DMS114 treated with DMSO at 0.1 percent for 48 hours (cell line): Measurements from ENCODE around the gene PAPOLB.
"Not testable (repeated sequence)": the region's sequence is repeated elsewhere in the genome, so short reads cannot be mapped to it uniquely, and the experiment has no call there.

Source experiments
- DNase-seq: peaks from one replicate; lab custom pipeline; 2025; ENCODE audit not compliant: unreplicated experiment; lab: John Stamatoyannopoulos, UW

PAPOLB gene

DNA sequence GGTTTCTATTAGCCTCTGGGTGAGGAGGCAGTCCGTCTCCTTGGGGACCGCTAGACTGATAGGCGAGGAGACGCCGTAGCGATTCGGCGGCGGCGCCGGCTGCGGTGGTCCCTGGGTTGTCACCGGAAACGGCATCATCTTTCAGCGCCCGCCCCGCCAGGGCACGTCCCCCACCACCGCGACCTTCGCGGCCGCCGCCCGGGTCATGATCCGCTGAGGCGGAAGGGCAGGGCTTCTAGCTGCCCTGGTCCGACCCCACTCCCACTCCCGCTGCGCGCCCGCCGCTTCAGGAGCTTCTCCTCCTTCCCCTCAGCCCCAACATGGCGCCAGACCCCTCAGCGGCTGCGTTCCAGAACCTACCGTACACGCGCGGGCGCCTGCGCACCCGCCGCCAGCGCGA is at the start of gene PAPOLB:
Gene PAPOLB (minus strand): TSS at position 358 of the 400 bp plus-strand sequence. CDS start 220 bp downstream, at position 138.
- DNase-seq, result no peak

DNA sequence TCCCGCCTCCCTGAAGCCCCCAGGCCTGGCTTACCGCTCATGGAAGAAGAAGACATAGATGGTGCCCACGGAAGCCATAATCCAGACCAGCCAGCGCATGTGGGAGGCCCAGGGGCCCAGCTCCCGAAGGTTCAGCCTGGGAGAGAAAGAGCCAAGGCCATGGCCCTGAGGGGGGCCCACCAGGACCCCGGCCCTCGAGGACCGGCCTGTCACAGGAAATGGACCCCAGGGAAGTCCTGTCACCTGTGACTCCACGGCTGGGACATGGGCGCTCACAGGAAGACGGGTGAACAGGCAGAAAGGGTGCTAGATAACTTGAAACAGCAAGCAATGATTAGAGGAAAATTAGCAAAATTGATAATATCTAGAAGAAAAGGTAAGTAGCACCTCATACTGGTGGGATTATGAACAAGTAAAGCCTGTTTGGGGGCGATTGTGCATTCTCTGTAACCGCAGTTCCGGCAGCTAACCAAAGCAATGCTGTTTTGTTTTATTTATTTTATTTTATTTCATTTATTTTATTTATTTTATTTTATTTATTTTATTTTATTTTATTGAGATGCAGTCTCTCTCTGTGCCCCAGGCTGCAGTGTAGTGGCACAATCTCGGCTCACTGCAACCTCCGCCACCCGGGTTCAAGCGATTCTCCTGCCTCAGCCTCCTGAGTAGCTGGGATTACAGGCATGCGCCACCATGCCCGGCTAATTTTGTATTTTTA is 49.4 kb upstream of the PAPOLB start:
- no peak for DNase-seq

DNA sequence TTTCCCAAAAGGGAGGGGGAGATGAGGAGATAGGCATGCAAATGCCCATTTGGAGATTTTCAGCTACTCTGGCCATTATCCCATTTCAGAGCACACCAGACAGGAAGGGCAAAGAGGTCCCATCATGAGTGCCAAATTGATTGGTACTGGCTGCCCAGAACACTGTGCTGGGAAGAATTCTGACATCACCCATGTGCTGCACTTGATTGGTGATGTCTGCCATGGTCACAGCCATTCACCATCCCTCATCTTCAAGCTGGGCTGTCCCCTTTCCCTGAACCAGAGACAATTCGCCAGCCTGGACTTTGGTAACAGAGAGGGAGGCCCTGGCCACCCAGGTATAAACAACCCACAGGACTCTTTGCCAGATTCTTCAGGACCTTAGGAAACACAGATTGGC is 44.9 kb upstream of the PAPOLB start:
- DNase-seq, result no peak

DNA sequence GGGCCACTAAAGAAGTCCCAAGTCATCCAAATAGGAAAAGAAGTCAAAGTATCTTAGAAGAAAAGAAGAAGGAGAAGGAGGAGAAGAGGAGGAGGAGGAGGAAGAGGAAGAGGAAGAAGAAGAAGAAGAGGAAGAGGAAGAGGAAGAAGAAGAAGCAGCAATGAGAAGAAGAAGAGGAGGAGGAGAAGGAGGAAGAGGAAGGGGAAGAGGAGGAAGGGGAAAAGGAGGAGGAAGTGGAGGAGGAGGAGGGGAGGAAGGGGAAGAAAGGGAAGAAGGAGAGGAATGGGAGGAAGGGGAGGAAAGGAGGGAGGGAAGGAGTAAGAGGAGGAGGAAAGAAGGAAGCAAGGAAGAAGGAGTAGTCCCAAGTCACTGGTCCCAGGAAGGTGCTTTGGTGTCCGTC is 43.3 kb upstream of the PAPOLB start:
- no peak for DNase-seq

DNA sequence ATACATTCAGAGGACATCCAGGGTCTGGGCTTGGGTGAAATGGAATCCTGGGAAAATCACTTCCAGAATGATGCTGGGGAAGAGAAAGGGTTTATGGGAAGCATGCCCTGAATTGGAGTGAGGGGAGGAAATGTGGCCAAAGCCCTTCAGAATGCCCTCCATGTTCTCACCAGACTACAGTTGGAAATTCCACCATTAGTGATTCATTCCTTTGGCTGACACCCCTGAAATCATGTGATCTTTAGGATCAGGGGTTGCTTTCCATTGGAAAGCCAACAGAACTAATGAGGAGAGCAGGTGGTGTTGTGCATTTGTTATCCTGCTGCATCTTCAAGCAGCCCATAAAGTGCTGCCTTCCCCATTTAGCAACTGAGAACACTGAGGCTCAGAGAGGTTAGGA is 42.5 kb upstream of the PAPOLB start:
- DNase-seq, result no peak

DNA sequence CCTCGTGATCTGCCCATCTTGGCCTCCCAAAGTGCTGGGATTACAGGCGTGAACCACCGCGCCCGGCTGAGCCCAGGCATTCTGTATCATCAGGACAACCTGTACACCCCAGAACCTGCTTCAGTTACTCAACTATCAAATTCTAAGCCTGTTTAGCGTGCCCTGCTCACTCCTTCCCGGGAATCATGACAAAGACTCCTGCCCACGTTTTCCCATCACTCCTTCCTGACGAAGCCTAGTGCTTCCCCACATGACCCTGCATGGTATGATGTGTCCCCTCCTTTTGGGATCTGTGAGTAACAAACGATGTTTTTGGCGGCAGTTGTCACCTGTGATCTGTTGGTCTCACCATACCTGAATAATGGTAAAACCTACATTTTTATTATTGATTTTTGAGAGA is 33.9 kb upstream of the PAPOLB start:
- no peak for DNase-seq

DNA sequence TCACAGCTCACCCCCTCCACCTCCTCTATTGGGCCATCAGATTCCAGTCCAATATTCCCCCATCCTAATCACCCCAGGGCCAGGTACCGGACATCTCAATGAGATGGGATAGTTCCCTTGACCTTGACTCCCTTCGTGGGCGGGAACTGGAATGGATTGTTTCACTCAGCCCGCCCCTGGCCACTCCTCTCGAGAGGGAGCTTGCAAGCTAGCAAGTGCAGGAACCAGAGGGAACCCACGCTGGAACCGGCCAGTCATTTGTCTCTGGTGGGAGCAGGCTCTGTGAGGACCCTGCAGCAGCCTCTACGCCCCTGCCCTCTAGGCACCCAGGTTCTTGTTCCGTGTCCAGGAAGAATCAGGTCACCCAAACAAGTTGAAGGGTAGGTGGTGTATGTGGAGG is 32.7 kb upstream of the PAPOLB start:
- no peak for DNase-seq

DNA sequence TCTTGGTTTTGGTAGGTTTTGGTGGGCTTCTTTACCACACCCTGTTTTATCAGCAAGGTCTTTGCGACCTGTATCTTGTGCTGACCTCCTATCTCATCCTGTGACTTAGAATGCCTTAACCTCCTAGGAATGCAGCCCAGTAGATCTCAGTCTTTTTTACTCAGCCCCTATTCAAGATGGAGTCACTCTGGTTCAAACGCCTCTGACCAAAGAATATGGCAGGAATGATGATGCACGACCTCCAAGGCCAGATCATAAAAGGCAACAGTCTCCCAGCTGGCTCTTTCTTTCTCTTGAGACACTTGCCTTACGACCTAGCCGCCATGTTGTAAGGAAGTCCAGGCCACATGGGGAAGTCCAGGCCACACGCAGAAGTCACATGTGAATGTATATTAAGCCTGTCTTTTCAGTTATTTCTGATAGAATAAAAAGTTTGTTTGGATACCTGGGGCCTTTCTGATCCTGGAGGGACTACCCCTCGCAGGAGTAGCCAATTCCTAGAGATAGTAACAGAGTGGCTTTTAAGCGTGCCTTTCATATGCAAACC is 32.2 kb upstream of the PAPOLB start:
- DNase-seq, result no peak

DNA sequence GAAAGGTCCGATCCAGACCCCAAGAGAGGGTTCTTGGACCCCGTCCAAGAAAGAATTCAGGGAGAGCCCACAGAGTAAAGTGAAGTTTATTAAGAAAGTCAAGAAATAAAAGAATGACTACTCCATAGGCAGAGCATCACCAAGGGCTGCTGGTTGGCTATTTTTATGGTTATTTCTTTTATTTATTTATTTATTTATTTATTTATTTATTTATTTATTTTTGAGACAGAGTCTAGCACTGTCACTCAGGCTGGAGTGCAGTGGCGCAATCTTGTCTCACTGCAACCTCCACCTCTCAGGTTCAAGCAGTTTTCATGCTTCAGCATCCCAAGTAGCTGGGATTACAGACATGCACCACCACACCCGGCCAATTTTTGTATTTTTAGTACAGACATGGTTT is 31.4 kb upstream of the PAPOLB start:
- DNase-seq, result not testable (repeated sequence)

DNA sequence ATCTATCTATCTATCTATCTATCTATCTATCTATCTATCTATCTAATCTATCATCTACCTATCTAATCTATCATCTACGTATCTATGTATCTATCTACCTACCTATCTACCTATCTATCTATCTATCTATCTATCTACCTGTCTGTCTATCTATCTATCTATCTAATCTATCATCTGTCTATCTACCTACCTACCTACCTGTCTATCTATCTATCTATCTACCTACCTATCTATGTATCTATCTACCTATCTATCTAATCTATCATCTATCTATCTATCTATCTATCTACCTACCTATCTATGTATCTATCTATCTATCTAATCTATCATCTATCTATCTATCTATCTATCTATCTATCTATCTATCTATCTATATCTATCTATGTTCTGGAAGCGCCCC is 29.7 kb upstream of the PAPOLB start:
- DNase-seq, result not testable (repeated sequence)

DNA sequence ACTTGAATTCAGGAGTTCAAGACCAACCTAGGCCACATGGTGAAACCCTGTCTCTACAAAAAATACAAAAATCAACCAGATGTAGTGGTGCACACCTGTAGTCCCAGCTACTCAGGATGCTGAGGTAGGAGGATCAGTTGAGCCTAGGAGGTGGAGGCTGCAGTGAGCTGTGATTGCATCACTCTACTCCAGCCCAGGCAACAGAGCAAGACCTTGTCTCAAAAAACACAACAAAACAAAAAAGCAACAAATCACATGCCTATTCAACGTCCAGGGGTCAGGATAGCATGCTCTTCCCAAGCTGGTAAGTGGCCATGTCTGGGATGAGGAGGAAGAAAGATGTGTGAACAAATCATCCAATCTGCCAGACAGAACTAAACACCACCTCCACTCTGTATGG is 27.9 kb upstream of the PAPOLB start:
- DNase-seq, result no peak

DNA sequence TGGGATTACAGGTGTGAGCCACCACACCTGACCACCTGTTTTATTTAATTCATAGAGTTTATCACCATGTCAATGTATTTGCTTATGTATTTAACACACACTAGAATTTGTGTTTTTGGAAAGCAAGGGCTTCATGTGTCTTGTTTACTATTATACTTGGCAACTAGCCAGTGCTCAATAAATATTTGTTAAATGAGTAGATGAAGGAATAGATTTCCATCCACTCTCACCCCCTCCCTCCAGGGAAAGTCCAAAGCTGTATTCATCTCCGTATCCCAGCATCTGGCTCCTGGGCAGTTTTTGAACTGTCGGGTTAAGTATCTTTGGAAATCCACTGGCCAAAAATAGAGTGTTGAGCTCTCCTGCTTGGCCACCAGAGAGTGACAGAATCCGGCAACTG is 26.3 kb upstream of the PAPOLB start:
- no peak for DNase-seq

DNA sequence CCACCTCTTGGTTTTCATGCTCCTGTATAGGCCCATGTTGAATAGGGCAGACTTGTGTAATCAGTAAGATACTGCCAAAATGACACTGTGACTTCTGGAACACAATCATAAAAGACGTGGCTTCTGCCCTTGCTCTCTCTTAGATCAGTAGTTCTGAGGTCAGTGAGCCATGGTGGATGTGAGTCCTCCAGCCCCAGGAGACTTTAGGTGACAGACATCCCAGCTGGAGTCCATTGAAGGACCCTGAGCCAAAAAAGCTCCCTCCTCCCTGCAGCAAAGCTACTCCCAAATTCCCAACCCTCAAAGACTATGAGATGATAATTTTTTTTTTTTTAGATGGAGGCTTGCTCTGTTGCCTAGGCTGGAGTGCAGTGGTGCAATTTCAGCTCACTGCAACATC is 24.8 kb upstream of the PAPOLB start:
- DNase-seq, result no peak

DNA sequence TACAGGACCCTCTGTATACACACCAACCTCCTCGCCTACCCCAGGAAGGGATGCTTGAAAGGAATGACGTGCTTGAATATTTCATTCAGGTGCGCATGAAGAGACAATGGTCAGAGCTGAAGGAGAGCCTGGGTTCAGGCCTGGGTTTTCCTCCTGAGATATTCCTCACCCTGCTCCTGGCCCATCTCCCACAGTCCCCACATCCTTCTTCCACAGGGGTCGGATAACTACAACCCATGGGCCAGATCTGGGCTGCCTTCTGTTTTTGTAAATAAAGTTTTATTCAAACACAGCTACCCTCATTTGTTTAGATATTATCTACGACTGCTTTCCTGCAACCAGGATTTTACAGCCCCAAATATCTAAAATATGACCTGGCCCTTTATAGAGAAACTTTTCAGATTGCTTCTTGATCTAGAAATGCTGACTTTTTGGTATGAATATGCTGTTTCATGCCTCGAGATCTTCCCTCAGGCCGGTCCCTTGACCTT is 23.5 kb upstream of the PAPOLB start:
- DNase-seq, result no peak

DNA sequence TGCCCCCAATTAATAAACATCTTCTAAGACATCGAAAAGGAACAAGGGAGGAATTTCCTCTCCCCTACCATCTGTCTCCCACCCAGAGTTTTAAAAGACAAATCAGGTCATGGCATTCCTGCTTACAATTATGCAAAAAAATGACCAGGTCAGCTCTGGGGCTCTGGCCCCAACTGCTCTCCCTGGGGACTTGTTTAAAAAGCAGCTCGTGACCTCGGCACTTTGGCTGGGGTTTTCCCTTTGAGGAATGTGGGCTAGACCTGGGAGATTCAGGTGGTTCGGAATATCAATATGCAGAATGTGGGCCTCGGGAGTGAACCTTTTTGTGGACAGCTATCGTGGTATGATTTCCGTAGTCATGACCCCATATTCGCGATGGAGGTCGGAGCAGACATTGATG is 22.3 kb upstream of the PAPOLB start:
- DNase-seq, result no peak

DNA sequence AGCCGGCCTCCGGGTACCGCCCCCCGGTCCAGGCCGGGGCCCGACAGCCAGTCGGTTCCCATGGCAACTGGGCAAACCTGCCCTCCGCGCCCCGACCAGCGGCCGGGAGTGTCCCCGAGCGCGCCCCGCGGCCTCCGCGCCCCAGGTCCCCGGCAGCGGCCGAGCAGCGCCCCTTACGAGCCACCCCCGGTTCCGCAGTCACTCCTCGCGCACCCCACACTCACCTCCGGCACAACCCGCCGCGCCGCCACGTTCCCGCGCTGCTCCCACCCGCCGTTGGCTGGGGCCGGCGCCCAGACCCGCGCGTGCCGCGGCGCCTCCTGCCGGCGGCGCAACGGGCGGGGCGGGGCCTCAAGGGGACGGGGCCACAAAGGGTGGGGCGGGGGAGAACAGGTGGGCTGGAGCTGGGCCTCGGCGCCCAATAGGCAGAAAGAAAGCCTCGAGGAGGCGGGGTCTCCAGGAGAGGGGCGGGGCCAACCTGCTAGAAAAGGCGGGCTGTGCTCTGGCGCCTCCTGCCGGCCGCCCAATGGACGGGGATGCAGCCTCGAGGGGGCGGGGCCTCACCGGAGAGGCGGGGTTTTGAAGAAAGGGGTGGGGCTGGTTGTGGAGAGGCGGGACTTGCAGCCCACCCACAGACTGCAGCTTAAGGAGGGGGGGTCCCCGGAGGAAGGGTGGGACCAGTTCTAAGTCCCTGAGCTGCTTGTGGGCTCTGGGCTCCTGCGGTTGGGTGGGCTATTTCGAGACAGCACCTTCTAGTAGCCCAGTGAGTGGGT is 21.7 kb upstream of the PAPOLB start, which contains the start of gene RADIL:
Gene RADIL (minus strand): TSS at position 345 of the 773 bp plus-strand sequence. CDS start 5,577 bp downstream, outside the sequence.
- peak; percentile 80 for DNase-seq

DNA sequence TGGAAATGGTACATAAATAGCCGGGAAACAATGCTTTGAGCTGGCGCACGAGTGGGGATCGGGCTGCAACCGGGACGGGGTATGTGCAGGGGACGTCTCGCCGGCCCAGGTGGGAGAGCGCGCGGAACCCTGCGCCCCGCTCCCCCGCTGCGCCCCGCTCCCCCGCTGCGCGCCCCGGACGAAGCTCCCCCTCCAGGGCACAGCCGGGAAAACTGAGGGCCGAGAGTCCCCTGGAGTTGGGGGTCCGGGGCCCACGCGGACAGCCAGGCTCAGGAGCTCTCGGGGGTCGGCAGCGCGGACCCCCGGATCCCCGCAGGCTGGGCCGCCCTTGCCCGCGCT is 21.2 kb upstream of the PAPOLB start:
- DNase-seq, result no peak

DNA sequence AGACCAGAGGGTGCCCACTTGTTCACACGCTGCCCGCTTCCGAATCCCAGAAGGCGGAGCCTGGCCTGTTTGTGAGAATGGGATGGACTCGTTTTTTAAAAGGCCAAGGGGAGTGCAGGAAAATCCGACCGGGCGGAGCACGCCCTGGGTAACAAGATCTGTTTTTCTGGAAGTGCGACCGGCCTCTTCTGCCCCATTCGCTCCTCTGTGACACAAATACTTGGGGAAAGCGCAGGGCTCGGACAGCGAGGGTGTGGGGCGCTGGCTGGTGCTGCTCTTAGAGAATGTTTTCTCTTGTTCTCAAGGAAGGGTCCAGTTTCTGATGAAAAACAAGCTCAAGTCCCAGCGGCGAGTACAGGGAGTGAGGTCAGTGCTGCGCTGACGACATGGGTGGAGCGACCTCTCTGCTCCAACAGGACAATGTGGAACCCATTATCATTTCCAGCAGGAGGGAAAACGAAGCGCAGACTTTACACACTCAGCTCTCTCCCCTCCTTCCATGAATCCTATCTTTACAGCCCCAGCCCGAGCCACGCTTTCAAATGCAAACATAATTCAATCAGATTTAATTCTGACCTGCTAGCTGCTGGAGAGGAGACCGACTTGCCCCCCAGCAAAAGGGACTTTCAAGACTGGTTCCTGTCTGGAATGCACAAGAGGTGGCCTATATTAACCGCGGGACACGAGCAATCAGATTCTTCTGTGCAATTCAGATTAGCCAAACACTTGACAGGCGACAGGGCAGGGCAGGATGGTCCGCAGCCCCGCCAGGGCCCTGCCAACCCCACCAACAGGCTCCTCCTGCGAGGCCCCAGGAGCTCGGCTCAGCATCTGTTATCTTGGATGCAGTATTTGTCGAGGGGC is 20.6 kb upstream of the PAPOLB start:
- DNase-seq, result peak; percentile 45

DNA sequence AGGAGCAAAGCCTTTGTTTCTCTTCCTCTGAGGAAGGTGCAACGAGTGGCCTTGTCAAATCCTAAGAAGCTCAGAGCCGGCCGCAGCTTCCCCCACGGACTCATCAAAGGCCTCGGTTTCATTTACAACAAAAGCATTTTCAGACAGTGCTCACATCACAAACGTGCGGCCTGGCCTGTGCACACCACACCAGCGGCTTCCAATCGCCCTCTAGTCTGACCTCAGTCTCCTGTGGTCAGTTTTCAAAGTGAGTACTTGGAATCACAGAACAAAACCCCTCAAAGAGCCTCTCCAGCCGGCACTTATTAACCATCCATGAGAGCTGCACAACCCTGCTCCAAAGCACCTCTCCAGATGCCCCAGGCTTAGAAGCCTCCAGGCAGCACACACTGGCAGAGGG is 18.4 kb upstream of the PAPOLB start:
- DNase-seq, result no peak

DNA sequence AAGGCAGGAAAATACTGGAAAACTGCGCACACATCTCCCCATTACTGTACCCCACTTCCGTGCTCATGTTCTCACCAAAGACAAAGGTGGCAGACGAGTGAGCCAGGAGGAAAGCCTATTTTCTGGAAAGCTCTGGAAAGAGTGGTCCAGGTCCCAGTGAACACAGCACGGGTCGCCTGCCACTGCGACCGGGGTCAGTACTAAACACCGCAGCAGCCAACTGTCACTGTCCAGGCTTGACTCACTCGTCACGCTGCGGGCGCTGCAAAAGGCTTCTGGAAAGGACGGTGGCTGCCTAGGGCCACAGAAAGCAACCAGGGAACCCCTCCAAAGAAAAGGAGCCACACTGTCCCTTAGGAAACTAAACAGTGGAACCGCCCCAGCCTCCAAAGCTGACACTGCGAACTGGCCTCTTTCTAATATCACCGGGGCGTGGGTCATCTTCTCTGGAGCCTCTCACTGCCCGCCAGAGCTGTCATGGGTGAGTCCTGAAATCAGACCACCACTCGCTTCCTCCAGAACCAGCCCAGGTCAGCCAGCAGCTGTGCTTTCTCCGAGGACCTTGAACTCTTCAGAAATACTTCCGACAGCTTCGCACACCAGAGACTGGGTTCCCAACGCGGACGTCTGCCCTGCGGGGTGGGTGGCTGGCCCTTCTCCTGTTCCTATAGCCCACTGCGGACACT is 17.7 kb upstream of the PAPOLB start:
- DNase-seq, result no peak
